Endothelial cell of umbilical vein (primary cell): ENCODE data around the gene PLCG2. TPM values are rescaled to one million over a fixed set of nuclear protein-coding genes. Genes with fewer than 3 reads are reported as not detected.

Source experiments
- BruUV-seq: library from RNA; stranded (reverse); fragments of 400-500 nt; replicated peaks from 2 replicates; lab custom pipeline; 2021; lab: Mats Ljungman, UMichigan
- CTCF ChIA-PET: fragments of 300-600, 350-600 bp; sonication (Branson Sonifier 250); formaldehyde crosslinking; loops from one replicate; lab custom pipeline; 2021; ENCODE audit warnings: antibody characterized with exemption, inconsistent platforms; lab: Charles Lee
- POLR2A ChIA-PET: fragments of 300-600, 350-600 bp; sonication (Branson Sonifier 250); formaldehyde crosslinking; loops from one replicate; lab custom pipeline; 2021; ENCODE audit warnings: antibody characterized with exemption, inconsistent platforms; lab: Charles Lee
- DNase-seq: peaks from one replicate; pipeline ENCODE4 v3.0.0-alpha.2; 2011; ENCODE audit warnings: low read depth, low spot score
- FAIRE-seq: peaks from 2 replicates; lab custom pipeline; 2011; peaks lifted over from hg19 to GRCh38; lab: Jason Lieb, UNC
- H2AFZ ChIP-seq: 2 replicates; pipeline ENCODE4 v1.6.0; 2012; ENCODE audit warnings: low read depth, low read length, control low read depth, inconsistent platforms
- H3K27ac ChIP-seq: 2 replicates; pipeline ENCODE4 v1.5.1; 2011; ENCODE audit warnings: low read depth, mild to moderate bottlenecking, control low read depth, low read length, moderate library complexity; ENCODE audit not compliant: insufficient read depth
- H3K27me3 ChIP-seq, 2 experiments: 2 replicates each; pipeline versions ENCODE4 v1.6.0 to v1.6.1; 2011; ENCODE audit warnings: low read length in 2 of 2, mixed read lengths in 1 of 2; ENCODE audit not compliant: control insufficient read depth in 2 of 2, insufficient read depth in 2 of 2
- H3K36me3 ChIP-seq, 2 experiments: 2 replicates in 1 of 2; 3 replicates in 1 of 2; pipeline ENCODE4 v1.5.1; 2011; ENCODE audit warnings: low read length in 2 of 2, mild to moderate bottlenecking in 1 of 2, moderate library complexity in 1 of 2; ENCODE audit not compliant: control insufficient read depth in 2 of 2, insufficient read depth in 2 of 2; ENCODE audit errors: extremely low read depth in 1 of 2
- H3K4me1 ChIP-seq: 3 replicates; pipeline ENCODE4 v1.5.1; 2011; ENCODE audit warnings: mild to moderate bottlenecking, low read length; ENCODE audit not compliant: control insufficient read depth, insufficient read depth; ENCODE audit errors: extremely low read depth
- H3K4me2 ChIP-seq: 2 replicates; pipeline ENCODE4 v1.6.1; 2011; ENCODE audit warnings: low read length, control low read depth, mixed read lengths; ENCODE audit not compliant: insufficient read depth
- H3K4me3 ChIP-seq, 3 experiments: fragments of 200-600 bp in 1 of 3; sonication (generic), shearing (Covaris generic) in 1 of 3; replicated peaks in 1 of 3; 2 replicates each; pipeline ENCODE4 v1.5.1; 2011 to 2016; ENCODE audit warnings: control low read depth in 3 of 3, low read length in 3 of 3, mild to moderate bottlenecking in 2 of 3, inconsistent platforms in 1 of 3, low read depth in 1 of 3, moderate library complexity in 1 of 3; ENCODE audit not compliant: insufficient read depth in 1 of 3
- H3K79me2 ChIP-seq: 2 replicates; pipeline ENCODE4 v1.6.0; 2012; ENCODE audit warnings: low read length, inconsistent platforms; ENCODE audit not compliant: control insufficient read depth, insufficient read depth
- H3K9ac ChIP-seq: replicated peaks from 2 replicates; pipeline ENCODE3; 2011; ENCODE audit warnings: low read length, control low read depth; ENCODE audit not compliant: insufficient read depth; ENCODE audit errors: extremely low read depth
- H3K9me1 ChIP-seq: replicated peaks from 3 replicates; pipeline ENCODE4 v1.6.0; 2011; ENCODE audit warnings: mild to moderate bottlenecking, low read length; ENCODE audit not compliant: control insufficient read depth, insufficient read depth; ENCODE audit errors: extremely low read depth
- H3K9me3 ChIP-seq: replicated peaks from 2 replicates; pipeline ENCODE4 v1.5.1; 2012; ENCODE audit warnings: low read length, inconsistent platforms; ENCODE audit not compliant: control insufficient read depth, insufficient read depth
- H4K20me1 ChIP-seq: replicated peaks from 2 replicates; pipeline ENCODE3; 2011; ENCODE audit warnings: mild to moderate bottlenecking, low read length; ENCODE audit not compliant: control insufficient read depth, insufficient read depth; ENCODE audit errors: extremely low read depth
- CTCF ChIP-seq, 2 donors: IDR thresholded peaks; 1 replicate in 1 of 2; 2 replicates in 1 of 2; pipeline ENCODE4 v1.5.1; 2011; ENCODE audit warnings: low read length in 2 of 2, mild to moderate bottlenecking in 2 of 2, moderate library complexity in 2 of 2, control low read depth in 1 of 2, inconsistent platforms in 1 of 2, low read depth in 1 of 2; ENCODE audit not compliant: insufficient read depth in 1 of 2; ENCODE audit errors: extremely low read depth in 1 of 2
- EZH2 ChIP-seq: IDR thresholded peaks from 2 replicates; pipeline ENCODE4 v1.6.1; 2012; ENCODE audit warnings: borderline replicate concordance, low read depth, mild to moderate bottlenecking, moderate library complexity, low read length, inconsistent platforms; ENCODE audit not compliant: severe bottlenecking
- FOS ChIP-seq: IDR thresholded peaks from 2 replicates; pipeline ENCODE4 v1.6.1; 2011; ENCODE audit warnings: mild to moderate bottlenecking, low read length, moderate library complexity, borderline replicate concordance; ENCODE audit not compliant: insufficient read depth
- GATA2 ChIP-seq: IDR thresholded peaks from 2 replicates; pipeline ENCODE4 v1.7.0; 2011; ENCODE audit warnings: low read depth, mild to moderate bottlenecking, moderate library complexity, mixed read lengths, low read length; ENCODE audit not compliant: insufficient read length, insufficient read depth
- JUN ChIP-seq: IDR thresholded peaks from 2 replicates; pipeline ENCODE4 v1.6.1; 2011; ENCODE audit warnings: borderline replicate concordance, low read depth; ENCODE audit not compliant: insufficient read length, insufficient read depth
- MAX ChIP-seq: IDR thresholded peaks from 2 replicates; pipeline ENCODE4 v1.6.1; 2011; ENCODE audit not compliant: insufficient read depth, insufficient read length
- MYC ChIP-seq: IDR thresholded peaks from one replicate; pipeline ENCODE4 v1.6.1; 2011; ENCODE audit warnings: mild to moderate bottlenecking, low read depth, low read length
- POLR2A ChIP-seq: IDR thresholded peaks from 2 replicates; pipeline ENCODE4 v1.6.1; 2012; ENCODE audit warnings: low read depth, mild to moderate bottlenecking, control low read depth, low read length
- POLR2AphosphoS5 ChIP-seq: IDR thresholded peaks from 2 replicates; pipeline ENCODE4 v1.6.1; 2012; ENCODE audit warnings: low read depth, mild to moderate bottlenecking, control low read depth, low read length, moderate library complexity; ENCODE audit not compliant: insufficient read depth
- dilution Hi-C: fragments of 300-500 bp; cut with MboI; formaldehyde crosslinking; loops from one replicate; pipeline ENCODE4 v1.15.0; 2019; ENCODE audit warnings: low sequenced_read_pairs; ENCODE audit not compliant: extremely low pct_ligation_motif_present
- intact Hi-C: fragments of 100-400 bp; cut with micrococcal nuclease; formaldehyde crosslinking; loops from one replicate; pipeline ENCODE4 v1.10.0; 2022
- polyA plus RNA-seq, 4 experiments: library from polyadenylated mRNA; depleted of rRNA in 3 of 4; stranded (reverse) in 3 of 4; unstranded in 1 of 4; fragments of >200 nt; gene quantifications; 2 replicates each; pipeline versions ENCODE4 v1.2.1 to v1.2.3, GENCODE V29; 2011 to 2012; ENCODE audit warnings: missing spikeins in 1 of 4
- total RNA-seq: library from RNA; stranded (reverse); gene quantifications from 2 replicates; pipeline ENCODE4 v1.2.3, GENCODE V29; 2021

The PLCG2 gene
- total and polyA plus RNA-seq, 2 donors (not counting 3 experiments of a cell fraction or from before 2014, with no cell fraction given) = 10.8 to 13.6 TPM

GRCh38 chr16:81748476-81749198, 30.5 kb upstream of the PLCG2 start:
- CTCF ChIA-PET = interaction anchor here (0.7 to 1.5 kb wide), 5 partner anchors 12 to 137 kb away, joined by 3 to 5 read pairs (median 3); no protein-coding TSS in a partner anchor
- Histone ChIP-seq H3K79me2 (no peaks in the 10 kb centered on the region), H3K36me3 (no peaks in the 10 kb centered on the region), H3K4me1 (peaks cover 7% of the 10 kb centered on the region), H3K9me3 (no peaks in the 10 kb centered on the region), H3K9ac (no peak overlapping the region), H4K20me1 (no peaks in the 10 kb centered on the region), H3K4me2 (no peak overlapping the region), H3K4me3 (no peak overlapping the region), H3K27me3 (no peaks in the 10 kb centered on the region), H3K9me1 (no peaks in the 10 kb centered on the region), H2AFZ (no peak overlapping the region), H3K27ac (no peak overlapping the region)
- POLR2A ChIA-PET = no interaction called here
- no TSS peak for BruUV-seq
- intact Hi-C loops = no loop called here
- TF ChIP-seq JUN (no peak), FOS (no peak), POLR2A (no peak), MYC (no peak), GATA2 (no peak), CTCF (IDR thresholded peaks at IDR 0.05; ENCODE audit: extremely low read depth in 1 of 2, insufficient read depth in 1 of 2, low read depth in 1 of 2, low read length in 2 of 2) (no peak), EZH2 (no peak), POLR2AphosphoS5 (no peak), MAX (no peak)
- no peak for FAIRE-seq
- DNase-seq = no peak
- dilution Hi-C loops = loop anchor here (25.0 kb wide), 1 partner anchor 361 kb away; no protein-coding TSS in a partner anchor
